ENCODE measurements around the gene MCTP2.

DNA sequence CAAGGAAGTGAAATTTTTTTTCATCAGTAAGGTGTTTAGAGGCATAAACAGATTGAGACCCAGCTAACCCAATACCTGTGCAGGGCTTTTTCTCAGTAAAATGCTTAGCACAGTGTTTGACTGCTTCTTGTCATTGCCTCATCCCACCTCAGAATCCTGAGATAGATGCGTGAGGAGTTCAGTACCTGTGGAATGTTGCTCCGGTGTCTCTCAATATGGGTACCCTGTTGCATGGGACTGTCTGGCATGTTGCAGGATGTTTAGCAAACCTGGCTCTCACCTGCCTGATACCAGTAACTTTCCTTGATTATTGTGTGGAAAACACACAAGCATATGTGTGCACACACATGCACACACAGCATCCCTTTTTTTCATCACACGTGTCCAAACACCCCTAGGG lies 128.4 kb downstream of the MCTP2 start:
- TF ChIP-seq SIN3A (IDR thresholded peaks at IDR 0.05; ENCODE audit: borderline replicate concordance, insufficient read depth, low read depth, low read length) = no peak
- TF ChIP-seq, protein P1, sequence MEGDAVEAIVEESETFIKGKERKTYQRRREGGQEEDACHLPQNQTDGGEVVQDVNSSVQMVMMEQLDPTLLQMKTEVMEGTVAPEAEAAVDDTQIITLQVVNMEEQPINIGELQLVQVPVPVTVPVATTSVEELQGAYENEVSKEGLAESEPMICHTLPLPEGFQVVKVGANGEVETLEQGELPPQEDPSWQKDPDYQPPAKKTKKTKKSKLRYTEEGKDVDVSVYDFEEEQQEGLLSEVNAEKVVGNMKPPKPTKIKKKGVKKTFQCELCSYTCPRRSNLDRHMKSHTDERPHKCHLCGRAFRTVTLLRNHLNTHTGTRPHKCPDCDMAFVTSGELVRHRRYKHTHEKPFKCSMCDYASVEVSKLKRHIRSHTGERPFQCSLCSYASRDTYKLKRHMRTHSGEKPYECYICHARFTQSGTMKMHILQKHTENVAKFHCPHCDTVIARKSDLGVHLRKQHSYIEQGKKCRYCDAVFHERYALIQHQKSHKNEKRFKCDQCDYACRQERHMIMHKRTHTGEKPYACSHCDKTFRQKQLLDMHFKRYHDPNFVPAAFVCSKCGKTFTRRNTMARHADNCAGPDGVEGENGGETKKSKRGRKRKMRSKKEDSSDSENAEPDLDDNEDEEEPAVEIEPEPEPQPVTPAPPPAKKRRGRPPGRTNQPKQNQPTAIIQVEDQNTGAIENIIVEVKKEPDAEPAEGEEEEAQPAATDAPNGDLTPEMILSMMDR (IDR thresholded peaks at IDR 0.05) = no peak
- TF ChIP-seq POLR2AphosphoS5 (IDR thresholded peaks at IDR 0.05; ENCODE audit: low read depth, low read length) = no peak
- TF ChIP-seq, protein P2, sequence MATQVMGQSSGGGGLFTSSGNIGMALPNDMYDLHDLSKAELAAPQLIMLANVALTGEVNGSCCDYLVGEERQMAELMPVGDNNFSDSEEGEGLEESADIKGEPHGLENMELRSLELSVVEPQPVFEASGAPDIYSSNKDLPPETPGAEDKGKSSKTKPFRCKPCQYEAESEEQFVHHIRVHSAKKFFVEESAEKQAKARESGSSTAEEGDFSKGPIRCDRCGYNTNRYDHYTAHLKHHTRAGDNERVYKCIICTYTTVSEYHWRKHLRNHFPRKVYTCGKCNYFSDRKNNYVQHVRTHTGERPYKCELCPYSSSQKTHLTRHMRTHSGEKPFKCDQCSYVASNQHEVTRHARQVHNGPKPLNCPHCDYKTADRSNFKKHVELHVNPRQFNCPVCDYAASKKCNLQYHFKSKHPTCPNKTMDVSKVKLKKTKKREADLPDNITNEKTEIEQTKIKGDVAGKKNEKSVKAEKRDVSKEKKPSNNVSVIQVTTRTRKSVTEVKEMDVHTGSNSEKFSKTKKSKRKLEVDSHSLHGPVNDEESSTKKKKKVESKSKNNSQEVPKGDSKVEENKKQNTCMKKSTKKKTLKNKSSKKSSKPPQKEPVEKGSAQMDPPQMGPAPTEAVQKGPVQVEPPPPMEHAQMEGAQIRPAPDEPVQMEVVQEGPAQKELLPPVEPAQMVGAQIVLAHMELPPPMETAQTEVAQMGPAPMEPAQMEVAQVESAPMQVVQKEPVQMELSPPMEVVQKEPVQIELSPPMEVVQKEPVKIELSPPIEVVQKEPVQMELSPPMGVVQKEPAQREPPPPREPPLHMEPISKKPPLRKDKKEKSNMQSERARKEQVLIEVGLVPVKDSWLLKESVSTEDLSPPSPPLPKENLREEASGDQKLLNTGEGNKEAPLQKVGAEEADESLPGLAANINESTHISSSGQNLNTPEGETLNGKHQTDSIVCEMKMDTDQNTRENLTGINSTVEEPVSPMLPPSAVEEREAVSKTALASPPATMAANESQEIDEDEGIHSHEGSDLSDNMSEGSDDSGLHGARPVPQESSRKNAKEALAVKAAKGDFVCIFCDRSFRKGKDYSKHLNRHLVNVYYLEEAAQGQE (IDR thresholded peaks at IDR 0.05; ENCODE audit: insufficient read depth in 1 of 2, low read depth in 2 of 2, low read length in 1 of 2) = no peak
- no peak for TF ChIP-seq TCF7L2 (IDR thresholded peaks at IDR 0.05; ENCODE audit: low read depth, low read length)

Measured in Panc1 (cell line).